Stomach (tissue), 4 donors: Measurements from ENCODE around the gene CMTM7.

Source experiments
- POLR2A ChIP-seq, 4 donors: fragments of 450-650 bp; IDR thresholded peaks; one replicate each; pipeline ENCODE4 v1.6.1; 2016; ENCODE audit warnings: antibody characterized with exemption in 4 of 4, control low read depth in 2 of 4, mild to moderate bottlenecking in 1 of 4, moderate library complexity in 1 of 4
- POLR2AphosphoS5 ChIP-seq, 3 donors: sonication (generic); formaldehyde crosslinking; IDR thresholded peaks; one replicate each; pipeline ENCODE4 v1.6.1; 2016; ENCODE audit warnings: antibody characterized with exemption in 3 of 3

- TF ChIP-seq POLR2AphosphoS5 (IDR thresholded peaks at IDR 0.05) (no peak), POLR2A (IDR thresholded peaks at IDR 0.05) (no peak)
Observed at GRCh38 chr3:32373276-32373675, 18.4 kb upstream of the CMTM7 start.
